Measurements from ENCODE around the gene UNKL. TPM values are rescaled to one million over a fixed set of nuclear protein-coding genes. Genes with fewer than 3 reads are reported as not detected.

The UNKL gene
- total and polyA plus RNA-seq, 10 donors = 6.6 to 80.0 (median 44.4) TPM

DNA sequence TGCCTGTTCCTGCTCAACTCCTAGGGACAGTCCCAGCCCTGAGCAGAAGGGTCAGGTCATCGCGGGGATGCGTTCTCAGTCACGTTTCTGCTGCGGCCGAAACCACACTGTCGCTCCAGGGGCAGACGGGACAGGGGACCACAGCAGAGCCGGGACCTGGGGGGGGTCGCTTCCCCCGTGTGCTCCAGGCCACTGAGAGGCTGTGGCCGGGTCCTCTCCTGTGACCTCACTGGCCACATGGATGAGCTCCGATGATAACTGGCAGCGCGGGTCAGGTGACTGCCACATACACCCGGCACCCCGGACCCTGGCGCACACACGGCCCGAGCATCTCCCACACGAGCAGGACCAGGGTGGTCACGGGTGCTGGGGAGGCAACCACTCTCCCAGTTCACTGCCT, 50.0 kb downstream of the UNKL start:
- WGBS, 5 donors = 85 to 92% (median 89%) methylated on average over 18 to 22 of the region's 22 CpGs
- no peaks in the 10 kb centered on the region for H3K27me3 ChIP-seq (replicated peaks in 1 of 7)
- no peak overlapping the region for H3K27ac ChIP-seq
- no peaks in the 10 kb centered on the region for H3K9me3 ChIP-seq
- peaks cover 0 to 10% (median 4%) of the 10 kb centered on the region in 6 donors for H3K4me1 ChIP-seq
- H3K4me3 ChIP-seq = no peak overlapping the region
- intact Hi-C loops (cut with DNase I; ENCODE audit: low total_unique reads) = no loop called here
- H3K36me3 ChIP-seq = peaks cover 3 to 98% (median 80%) of the 10 kb centered on the region in 6 donors
- peak in 2 of 3 donors; percentile 16 to 52 for TF ChIP-seq POLR2AphosphoS5 (IDR thresholded peaks at IDR 0.05)
- TF ChIP-seq, protein P1, sequence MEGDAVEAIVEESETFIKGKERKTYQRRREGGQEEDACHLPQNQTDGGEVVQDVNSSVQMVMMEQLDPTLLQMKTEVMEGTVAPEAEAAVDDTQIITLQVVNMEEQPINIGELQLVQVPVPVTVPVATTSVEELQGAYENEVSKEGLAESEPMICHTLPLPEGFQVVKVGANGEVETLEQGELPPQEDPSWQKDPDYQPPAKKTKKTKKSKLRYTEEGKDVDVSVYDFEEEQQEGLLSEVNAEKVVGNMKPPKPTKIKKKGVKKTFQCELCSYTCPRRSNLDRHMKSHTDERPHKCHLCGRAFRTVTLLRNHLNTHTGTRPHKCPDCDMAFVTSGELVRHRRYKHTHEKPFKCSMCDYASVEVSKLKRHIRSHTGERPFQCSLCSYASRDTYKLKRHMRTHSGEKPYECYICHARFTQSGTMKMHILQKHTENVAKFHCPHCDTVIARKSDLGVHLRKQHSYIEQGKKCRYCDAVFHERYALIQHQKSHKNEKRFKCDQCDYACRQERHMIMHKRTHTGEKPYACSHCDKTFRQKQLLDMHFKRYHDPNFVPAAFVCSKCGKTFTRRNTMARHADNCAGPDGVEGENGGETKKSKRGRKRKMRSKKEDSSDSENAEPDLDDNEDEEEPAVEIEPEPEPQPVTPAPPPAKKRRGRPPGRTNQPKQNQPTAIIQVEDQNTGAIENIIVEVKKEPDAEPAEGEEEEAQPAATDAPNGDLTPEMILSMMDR (IDR thresholded peaks at IDR 0.05 in 8 of 11, conservative IDR thresholded peaks at IDR 0.05 in 3 of 11) = no peak
- no peak for DNase-seq

DNA sequence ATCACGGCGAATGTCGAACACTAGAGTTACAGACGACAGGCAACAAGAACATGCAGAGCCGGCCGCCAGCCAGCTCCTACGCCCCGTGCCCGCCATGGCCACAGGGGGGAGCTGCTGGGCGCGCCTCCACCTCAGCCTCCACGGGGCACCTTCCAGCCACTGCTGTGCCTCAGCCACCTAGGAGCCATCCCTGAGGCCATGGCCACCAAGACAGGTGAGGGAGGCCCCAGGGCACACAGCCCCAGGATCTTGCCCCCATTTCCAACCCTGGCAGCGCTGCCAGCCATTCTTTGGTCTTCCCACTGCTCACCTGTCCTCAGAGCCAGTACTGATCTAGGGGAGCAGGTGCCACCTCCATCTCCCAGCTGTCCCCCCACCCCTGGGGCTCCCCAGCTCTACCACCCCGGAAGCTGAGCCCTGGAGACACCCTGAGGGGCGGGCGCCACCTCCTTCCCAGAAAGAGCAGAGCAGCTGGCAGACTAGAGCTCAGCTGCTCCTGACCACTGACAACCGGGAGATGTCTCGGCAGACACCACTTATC, 50.9 kb downstream of the UNKL start:
- Histone ChIP-seq H3K4me3 (no peak overlapping the region), H3K9me3 (no peaks in the 10 kb centered on the region), H3K27ac (peak overlapping the region in 3 of 8 donors; percentile 6 to 36 (median 10)), H3K4me1 (peaks cover 0 to 18% (median 7%) of the 10 kb centered on the region in 6 donors), H3K36me3 (peaks cover 3 to 98% (median 74%) of the 10 kb centered on the region in 6 donors), H3K27me3 (replicated peaks in 1 of 7) (no peaks in the 10 kb centered on the region)
- peak; percentile 93 for DNase-seq
- intact Hi-C loops (cut with DNase I; ENCODE audit: low total_unique reads) = no loop called here
- WGBS, 5 donors = 46 to 66% (median 50%) methylated on average over 10 to 18 of the region's 18 CpGs
- TF ChIP-seq POLR2A (IDR thresholded peaks at IDR 0.05) = no peak
- peak; percentile 48 to 81 (median 56) for TF ChIP-seq POLR2AphosphoS5 (IDR thresholded peaks at IDR 0.05)
- TF ChIP-seq, protein P1 (IDR thresholded peaks at IDR 0.05 in 8 of 11, conservative IDR thresholded peaks at IDR 0.05 in 3 of 11) = peak; percentile 57 to 91 (median 82)

DNA sequence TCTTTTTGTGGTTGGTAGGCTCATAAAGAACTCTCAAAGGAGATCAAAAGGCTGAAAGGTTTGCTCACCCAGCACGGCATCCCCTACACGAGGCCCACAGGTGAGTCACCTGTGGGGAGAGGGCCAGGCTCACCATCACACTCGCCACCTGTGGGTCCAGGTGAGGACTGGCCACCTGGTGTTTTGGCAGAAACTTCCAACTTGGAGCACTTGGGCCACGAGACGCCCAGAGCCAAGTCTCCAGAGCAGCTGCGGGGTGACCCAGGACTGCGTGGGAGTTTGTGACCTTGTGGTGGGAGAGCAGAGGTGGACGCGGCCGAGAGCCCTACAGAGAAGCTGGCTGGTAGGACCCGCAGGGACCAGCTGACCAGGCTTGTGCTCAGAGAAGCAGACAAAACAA, 51.7 kb downstream of the UNKL start:
- peaks cover 0 to 26% (median 12%) of the 10 kb centered on the region in 6 donors for H3K4me1 ChIP-seq
- peaks cover 3 to 100% (median 72%) of the 10 kb centered on the region in 6 donors for H3K36me3 ChIP-seq
- intact Hi-C loops (cut with DNase I; ENCODE audit: low total_unique reads) = no loop called here
- no peak overlapping the region for H3K4me3 ChIP-seq
- no peaks in the 10 kb centered on the region for H3K9me3 ChIP-seq
- DNase-seq = no peak
- H3K27ac ChIP-seq = no peak overlapping the region
- TF ChIP-seq POLR2AphosphoS5 (IDR thresholded peaks at IDR 0.05) (no peak), POLR2A (IDR thresholded peaks at IDR 0.05) (no peak)
- TF ChIP-seq, protein P1 (IDR thresholded peaks at IDR 0.05 in 8 of 11, conservative IDR thresholded peaks at IDR 0.05 in 3 of 11) = no peak
- WGBS, 5 donors = 74 to 89% (median 88%) methylated on average over 10 to 11 of the region's 11 CpGs
- no peaks in the 10 kb centered on the region for H3K27me3 ChIP-seq (replicated peaks in 1 of 7)

DNA sequence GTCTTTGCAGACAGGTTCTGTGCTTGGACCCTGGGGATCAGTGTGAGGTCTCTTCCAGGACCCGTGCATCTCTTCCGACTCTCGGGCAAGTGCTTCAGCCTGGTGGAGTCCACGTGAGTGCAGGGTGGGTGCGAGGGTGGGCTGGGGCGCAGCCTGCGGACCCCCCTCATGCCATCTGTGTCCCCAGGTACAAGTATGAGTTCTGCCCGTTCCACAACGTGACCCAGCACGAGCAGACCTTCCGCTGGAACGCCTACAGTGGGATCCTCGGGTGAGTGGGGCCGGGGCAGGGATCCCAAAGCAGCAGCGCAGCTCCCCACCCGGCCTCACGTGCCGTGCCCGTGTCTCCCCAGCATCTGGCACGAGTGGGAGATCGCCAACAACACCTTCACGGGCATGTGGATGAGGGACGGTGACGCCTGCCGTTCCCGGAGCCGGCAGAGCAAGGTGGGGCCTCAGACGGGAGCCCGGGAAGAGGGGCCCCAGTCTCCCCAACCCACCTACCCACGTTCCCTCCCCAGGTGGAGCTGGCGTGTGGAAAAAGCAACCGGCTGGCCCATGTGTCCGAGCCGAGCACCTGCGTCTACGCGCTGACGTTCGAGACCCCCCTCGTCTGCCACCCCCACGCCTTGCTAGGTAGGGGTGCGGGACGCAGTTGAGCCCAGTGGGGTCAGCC, 52.7 kb downstream of the UNKL start:
- TF ChIP-seq, protein P1 (IDR thresholded peaks at IDR 0.05 in 8 of 11, conservative IDR thresholded peaks at IDR 0.05 in 3 of 11) = no peak
- no peak for TF ChIP-seq POLR2A (IDR thresholded peaks at IDR 0.05)
- peak in 1 of 3 donors; percentile 63 for TF ChIP-seq POLR2AphosphoS5 (IDR thresholded peaks at IDR 0.05)
- DNase-seq = peak; percentile 70
- H3K27ac ChIP-seq = no peak overlapping the region
- H3K9me3 ChIP-seq = no peaks in the 10 kb centered on the region
- H3K4me3 ChIP-seq = no peak overlapping the region
- H3K27me3 ChIP-seq (replicated peaks in 1 of 7) = no peaks in the 10 kb centered on the region
- 92 to 96% (median 95%) methylated on average over 29 to 43 of the region's 43 CpGs for WGBS, 5 donors
- peaks cover 0 to 34% (median 18%) of the 10 kb centered on the region in 6 donors for H3K4me1 ChIP-seq
- intact Hi-C loops (cut with DNase I; ENCODE audit: low total_unique reads) = no loop called here
- peaks cover 3 to 93% (median 65%) of the 10 kb centered on the region in 6 donors for H3K36me3 ChIP-seq
